Neural progenitor cell (in vitro differentiated cells): ENCODE measurements around the gene TMEM52.

Experiments
- EZH2 ChIP-seq: fragments of 200-600 bp; sonication (generic); IDR thresholded peaks from 2 replicates; pipeline ENCODE4 v1.6.1; 2017; ENCODE audit warnings: antibody characterized with exemption, mild to moderate bottlenecking, moderate library complexity
- EZH2phosphoT487 ChIP-seq: fragments of 200-600 bp; sonication (generic); IDR thresholded peaks from 2 replicates; pipeline ENCODE4 v1.6.1; 2017; ENCODE audit warnings: antibody characterized with exemption
- TF ChIP-seq, protein P1 (sequence below): fragments of 200-600 bp; sonication (generic); IDR thresholded peaks from 2 replicates; pipeline ENCODE4 v1.5.1; 2017; ENCODE audit warnings: antibody characterized with exemption, mild to moderate bottlenecking

DNA sequence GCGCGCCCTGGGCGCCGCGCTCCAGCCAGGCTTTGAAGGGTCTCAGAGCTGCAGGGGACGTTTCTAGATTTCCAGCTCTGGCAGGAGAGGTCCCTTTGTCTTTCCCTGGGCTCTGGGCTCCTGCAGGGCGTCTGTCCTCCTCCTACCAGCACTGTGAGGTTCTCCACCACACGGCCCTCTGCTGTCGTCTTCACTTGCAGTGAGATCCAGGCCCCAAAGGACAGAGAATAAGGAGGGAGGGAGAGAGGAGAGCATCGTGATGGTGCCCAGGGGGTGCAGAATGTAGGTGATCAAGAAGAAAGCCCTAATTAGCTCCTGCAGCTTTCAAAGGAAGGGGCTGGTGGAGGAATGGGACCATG, 24.0 kb downstream of the TMEM52 start:
- TF ChIP-seq, protein P1, sequence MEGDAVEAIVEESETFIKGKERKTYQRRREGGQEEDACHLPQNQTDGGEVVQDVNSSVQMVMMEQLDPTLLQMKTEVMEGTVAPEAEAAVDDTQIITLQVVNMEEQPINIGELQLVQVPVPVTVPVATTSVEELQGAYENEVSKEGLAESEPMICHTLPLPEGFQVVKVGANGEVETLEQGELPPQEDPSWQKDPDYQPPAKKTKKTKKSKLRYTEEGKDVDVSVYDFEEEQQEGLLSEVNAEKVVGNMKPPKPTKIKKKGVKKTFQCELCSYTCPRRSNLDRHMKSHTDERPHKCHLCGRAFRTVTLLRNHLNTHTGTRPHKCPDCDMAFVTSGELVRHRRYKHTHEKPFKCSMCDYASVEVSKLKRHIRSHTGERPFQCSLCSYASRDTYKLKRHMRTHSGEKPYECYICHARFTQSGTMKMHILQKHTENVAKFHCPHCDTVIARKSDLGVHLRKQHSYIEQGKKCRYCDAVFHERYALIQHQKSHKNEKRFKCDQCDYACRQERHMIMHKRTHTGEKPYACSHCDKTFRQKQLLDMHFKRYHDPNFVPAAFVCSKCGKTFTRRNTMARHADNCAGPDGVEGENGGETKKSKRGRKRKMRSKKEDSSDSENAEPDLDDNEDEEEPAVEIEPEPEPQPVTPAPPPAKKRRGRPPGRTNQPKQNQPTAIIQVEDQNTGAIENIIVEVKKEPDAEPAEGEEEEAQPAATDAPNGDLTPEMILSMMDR: no peak
- no peak for TF ChIP-seq EZH2phosphoT487
- TF ChIP-seq EZH2: no peak
